Suprapubic skin (tissue), 3 donors: ENCODE results near the gene RTL5.

Experiments used
- POLR2AphosphoS5 ChIP-seq, 3 donors: sonication (generic); formaldehyde crosslinking; IDR thresholded peaks; one replicate each; pipeline ENCODE4 v1.6.1; 2017; ENCODE audit warnings: antibody characterized with exemption in 3 of 3
- TF ChIP-seq, protein P1 (sequence below), 2 donors: fragments of 200-600 bp in 1 of 2; fragments of 450-650 bp in 1 of 2; sonication (generic) in 1 of 2; IDR thresholded peaks; one replicate each; pipeline ENCODE4 v1.5.1; 2016 to 2019; ENCODE audit warnings: antibody characterized with exemption in 2 of 2, mild to moderate bottlenecking in 1 of 2, moderate library complexity in 1 of 2

DNA sequence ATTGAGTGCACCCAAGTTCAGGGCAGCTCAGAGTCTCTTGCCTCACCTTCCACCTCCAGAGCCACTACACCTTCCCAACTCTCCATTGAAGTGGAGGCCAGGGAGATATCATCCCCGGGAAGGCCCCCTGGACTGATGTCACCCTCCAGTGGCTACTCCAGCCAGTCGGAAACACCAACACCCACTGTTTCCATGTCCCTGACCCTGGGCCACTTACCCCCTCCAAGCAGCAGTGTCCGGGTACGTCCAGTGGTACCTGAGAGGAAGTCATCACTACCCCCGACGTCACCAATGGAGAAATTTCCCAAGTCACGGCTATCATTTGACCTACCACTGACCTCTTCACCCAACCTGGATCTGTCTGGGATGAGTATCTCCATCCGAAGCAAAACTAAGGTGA is 7.8 kb upstream of the RTL5 start:
- TF ChIP-seq, protein P1, sequence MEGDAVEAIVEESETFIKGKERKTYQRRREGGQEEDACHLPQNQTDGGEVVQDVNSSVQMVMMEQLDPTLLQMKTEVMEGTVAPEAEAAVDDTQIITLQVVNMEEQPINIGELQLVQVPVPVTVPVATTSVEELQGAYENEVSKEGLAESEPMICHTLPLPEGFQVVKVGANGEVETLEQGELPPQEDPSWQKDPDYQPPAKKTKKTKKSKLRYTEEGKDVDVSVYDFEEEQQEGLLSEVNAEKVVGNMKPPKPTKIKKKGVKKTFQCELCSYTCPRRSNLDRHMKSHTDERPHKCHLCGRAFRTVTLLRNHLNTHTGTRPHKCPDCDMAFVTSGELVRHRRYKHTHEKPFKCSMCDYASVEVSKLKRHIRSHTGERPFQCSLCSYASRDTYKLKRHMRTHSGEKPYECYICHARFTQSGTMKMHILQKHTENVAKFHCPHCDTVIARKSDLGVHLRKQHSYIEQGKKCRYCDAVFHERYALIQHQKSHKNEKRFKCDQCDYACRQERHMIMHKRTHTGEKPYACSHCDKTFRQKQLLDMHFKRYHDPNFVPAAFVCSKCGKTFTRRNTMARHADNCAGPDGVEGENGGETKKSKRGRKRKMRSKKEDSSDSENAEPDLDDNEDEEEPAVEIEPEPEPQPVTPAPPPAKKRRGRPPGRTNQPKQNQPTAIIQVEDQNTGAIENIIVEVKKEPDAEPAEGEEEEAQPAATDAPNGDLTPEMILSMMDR (IDR thresholded peaks at IDR 0.05): no peak
- no peak for TF ChIP-seq POLR2AphosphoS5 (IDR thresholded peaks at IDR 0.05)
